Measurements from ENCODE around the gene HSPA1L.

Gene HSPA1L

GRCh38 chr6:31781244-31782125, 33.6 kb downstream of the HSPA1L start:
- no peak for DNase-seq

GRCh38 chr6:31780507-31781243, 34.4 kb downstream of the HSPA1L start:
- no peak for DNase-seq

GRCh38 chr6:31779908-31780307, 35.2 kb downstream of the HSPA1L start:
- DNase-seq, result no peak

GRCh38 chr6:31778999-31779885, 35.8 kb downstream of the HSPA1L start:
- DNase-seq, result no peak

GRCh38 chr6:31778193-31778592, 36.9 kb downstream of the HSPA1L start:
- DNase-seq, result no peak

GRCh38 chr6:31777667-31778050, 37.4 kb downstream of the HSPA1L start:
- no peak for DNase-seq

- DNase-seq, result peak in 1 of 2 experiments; percentile 9
Observed at GRCh38 chr6:31776989-31777666, 38.0 kb downstream of the HSPA1L start, which contains the start of gene VWA7. Gene VWA7, minus strand, starts transcription at chr6:31777328. Its CDS starts 549 bp downstream, at chr6:31776779.

GRCh38 chr6:31776485-31776988, 38.5 kb downstream of the HSPA1L start:
- no peak for DNase-seq

- DNase-seq, result no peak
Observed at GRCh38 chr6:31775633-31776484, 39.2 kb downstream of the HSPA1L start.

- DNase-seq, result no peak
Observed at GRCh38 chr6:31775184-31775583, 39.9 kb downstream of the HSPA1L start.

- DNase-seq, result no peak
Observed at GRCh38 chr6:31771992-31772358, 43.1 kb downstream of the HSPA1L start.

- DNase-seq, result no peak
Observed at GRCh38 chr6:31770860-31771259, 44.2 kb downstream of the HSPA1L start.

- DNase-seq, result peak; percentile 77 to 80
Observed at GRCh38 chr6:31769684-31770371, 45.3 kb downstream of the HSPA1L start.

GRCh38 chr6:31768363-31769257, 46.5 kb downstream of the HSPA1L start:
- no peak for DNase-seq

GRCh38 chr6:31767096-31767645, 47.9 kb downstream of the HSPA1L start:
- DNase-seq, result no peak

GRCh38 chr6:31765910-31766794, 48.9 kb downstream of the HSPA1L start:
- no peak for DNase-seq

- DNase-seq, result no peak
Observed at GRCh38 chr6:31765559-31765909, 49.5 kb downstream of the HSPA1L start.

GRCh38 chr6:31764198-31764597, 50.9 kb downstream of the HSPA1L start:
- DNase-seq, result no peak
